Stimulated activated naive B cell treated with anti-CD40 and anti-IgM and Interleukin-4, amounts not matched to agents 10 μg/mL and 1 μg/mL and 100 μg/mL, for 72 hours (primary cell): Measurements from ENCODE around the gene PTPRN2.
"Not testable (repeated sequence)": the region's sequence is repeated elsewhere in the genome, so short reads cannot be mapped to it uniquely, and the experiment has no call there.

Experiments used
- ATAC-seq, 2 donors: fragments of 150-1000 bp; cut with Tn5 transposase; replicated peaks; 2 replicates each; pipeline ENCODE4 v1.10.0; 2021; ENCODE audit warnings: moderate library complexity in 1 of 2
- DNase-seq: peaks from one replicate; pipeline ENCODE4 v3.0.0; 2021
- H3K27ac Mint-ChIP-seq: one replicate; pipeline ENCODE4 v1.8.0; 2022; ENCODE audit warnings: mild to moderate bottlenecking, mixed read lengths
- H3K27me3 Mint-ChIP-seq, 2 donors: one replicate each; pipeline ENCODE4 v1.8.0; 2022; ENCODE audit warnings: mixed read lengths in 2 of 2
- H3K36me3 Mint-ChIP-seq, 2 donors: one replicate each; pipeline ENCODE4 v1.8.0; 2022; ENCODE audit warnings: mixed read lengths in 2 of 2, mild to moderate bottlenecking in 1 of 2
- H3K4me1 Mint-ChIP-seq, 2 donors: one replicate each; pipeline ENCODE4 v1.8.0; 2022; ENCODE audit warnings: mixed read lengths in 2 of 2, mild to moderate bottlenecking in 1 of 2
- H3K4me3 Mint-ChIP-seq, 2 donors: one replicate each; pipeline ENCODE4 v1.8.0; 2022; ENCODE audit warnings: mild to moderate bottlenecking in 2 of 2, mixed read lengths in 2 of 2, moderate library complexity in 1 of 2
- H3K9me3 Mint-ChIP-seq, 2 donors: one replicate each; pipeline ENCODE4 v1.8.0; 2022; ENCODE audit warnings: mixed read lengths in 2 of 2, mild to moderate bottlenecking in 1 of 2

The PTPRN2 gene

DNA sequence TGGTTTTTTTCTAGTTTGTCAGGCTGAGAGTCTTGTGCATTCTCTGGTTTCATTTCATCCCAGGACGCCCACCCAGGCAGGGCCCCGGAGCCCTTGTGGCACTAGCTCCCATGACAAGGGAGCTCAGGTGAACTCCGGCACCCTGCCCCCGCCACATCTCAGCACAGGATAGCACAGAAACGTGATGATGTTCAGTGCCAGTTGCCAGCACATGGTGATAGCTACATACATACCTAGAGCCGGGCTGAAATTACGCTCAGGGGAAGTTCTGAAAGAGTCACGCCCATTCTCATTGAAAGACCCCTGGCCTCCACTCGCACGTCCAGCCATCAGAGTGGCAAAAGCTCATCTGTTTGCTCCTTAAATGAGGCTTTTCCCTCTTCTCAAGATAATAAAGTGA lies 273.7 kb downstream of the PTPRN2 start:
- Mint-ChIP-seq H3K4me3 (no peak overlapping the region), H3K27me3 (peaks cover 0 to 5% of the 10 kb centered on the region in 2 donors), H3K9me3 (peaks cover 13 to 25% of the 10 kb centered on the region in 2 donors), H3K27ac (no peak overlapping the region), H3K4me1 (peaks cover 0 to 4% of the 10 kb centered on the region in 2 donors), H3K36me3 (peaks cover 0 to 3% of the 10 kb centered on the region in 2 donors)
- DNase-seq, result no peak
- ATAC-seq, result no peak

GRCh38 chr7:158312789-158313188 lies 274.8 kb downstream of the PTPRN2 start:
- Mint-ChIP-seq H3K4me1 (peaks cover 0 to 4% of the 10 kb centered on the region in 2 donors), H3K27ac (no peak overlapping the region), H3K27me3 (peaks cover 0 to 5% of the 10 kb centered on the region in 2 donors), H3K4me3 (no peak overlapping the region), H3K9me3 (peaks cover 18 to 25% of the 10 kb centered on the region in 2 donors), H3K36me3 (peaks cover 0 to 3% of the 10 kb centered on the region in 2 donors)
- DNase-seq (no peak), ATAC-seq (no peak)

DNA sequence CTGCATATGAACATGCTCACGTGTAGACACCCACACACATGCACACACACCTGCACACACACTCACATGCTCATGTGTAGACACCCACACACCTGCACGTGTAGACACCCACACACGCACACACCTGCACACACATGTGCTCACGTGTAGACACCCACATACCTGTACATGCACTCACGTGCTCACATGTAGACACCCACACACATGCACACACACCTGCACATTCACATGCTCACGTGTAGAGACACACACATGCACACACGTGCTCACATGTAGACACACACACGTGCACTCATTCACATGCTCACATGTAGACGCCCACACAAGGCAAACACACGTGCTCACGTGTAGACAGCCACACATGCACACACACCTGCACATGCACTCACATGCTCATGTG lies 275.8 kb downstream of the PTPRN2 start:
- H3K4me3 Mint-ChIP-seq, result no peak overlapping the region
- DNase-seq (no peak), ATAC-seq (no peak)
- H3K4me1 Mint-ChIP-seq, result no peaks in the 10 kb centered on the region
- no peak overlapping the region for H3K27ac Mint-ChIP-seq
- peaks cover 24 to 29% of the 10 kb centered on the region in 2 donors for H3K9me3 Mint-ChIP-seq
- peaks cover 0 to 4% of the 10 kb centered on the region in 2 donors for H3K27me3 Mint-ChIP-seq
- peaks cover 0 to 3% of the 10 kb centered on the region in 2 donors for H3K36me3 Mint-ChIP-seq

GRCh38 chr7:158310924-158311666 lies 276.5 kb downstream of the PTPRN2 start:
- Mint-ChIP-seq H3K4me1 (no peaks in the 10 kb centered on the region), H3K9me3 (peaks cover 28% of the 10 kb centered on the region in 2 donors), H3K4me3 (no peak overlapping the region), H3K27ac (no peak overlapping the region), H3K36me3 (peaks cover 0 to 7% of the 10 kb centered on the region in 2 donors), H3K27me3 (no peaks in the 10 kb centered on the region)
- DNase-seq (no peak), ATAC-seq (no peak)

DNA sequence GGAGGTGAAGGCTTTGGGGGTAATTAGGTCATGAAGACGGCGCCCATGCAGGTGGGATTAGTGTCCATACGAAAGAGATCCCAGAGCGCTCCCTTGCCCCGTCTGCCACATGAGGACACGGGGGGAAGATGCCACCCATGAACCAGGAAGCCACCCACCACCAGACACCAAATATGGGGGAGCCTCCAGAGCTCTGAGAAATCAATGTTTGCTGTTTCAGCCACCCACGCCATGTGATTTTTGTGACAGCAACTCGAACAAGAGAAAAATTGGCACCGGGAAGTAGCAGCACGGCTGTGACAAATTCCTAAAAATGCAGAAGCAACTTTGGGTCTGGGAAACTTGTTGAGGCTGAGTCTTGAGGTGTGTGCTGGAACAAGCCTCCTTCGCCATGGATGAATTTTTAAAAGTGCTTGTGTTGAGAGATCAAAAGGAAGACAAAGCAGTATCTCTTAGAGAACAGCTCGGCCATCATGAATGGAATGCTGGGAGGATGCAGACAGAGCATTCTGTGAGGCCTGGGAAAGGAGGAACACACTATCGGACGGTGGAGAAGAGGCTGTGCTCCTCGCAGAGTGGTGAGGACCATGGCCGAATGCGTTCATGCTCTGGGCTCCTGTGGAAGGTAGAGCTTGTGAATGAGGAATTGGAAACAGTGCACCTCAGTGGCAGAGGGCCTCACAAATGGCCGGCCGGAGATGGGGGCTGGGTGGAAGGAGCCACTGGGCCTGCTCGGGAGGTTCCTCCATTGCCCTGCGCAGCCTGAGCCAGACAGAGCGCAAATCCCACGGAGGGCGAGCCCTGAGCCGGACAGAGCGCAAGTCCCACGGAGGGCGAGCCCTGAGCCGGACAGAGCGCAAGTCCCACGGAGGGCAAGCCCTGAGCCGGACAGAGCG lies 277.5 kb downstream of the PTPRN2 start:
- no peak for ATAC-seq

GRCh38 chr7:158308001-158308400 lies 279.6 kb downstream of the PTPRN2 start:
- Mint-ChIP-seq H3K27ac (no peak overlapping the region), H3K4me1 (no peaks in the 10 kb centered on the region), H3K27me3 (no peaks in the 10 kb centered on the region), H3K36me3 (peaks cover 0 to 7% of the 10 kb centered on the region in 2 donors), H3K9me3 (peaks cover 25 to 30% of the 10 kb centered on the region in 2 donors), H3K4me3 (no peak overlapping the region)
- no peak for ATAC-seq
- DNase-seq, result no peak

More for the DNA sequence above, 277.5 kb downstream of the PTPRN2 start:
- Mint-ChIP-seq H3K9me3 (peaks cover 28 to 30% of the 10 kb centered on the region in 2 donors), H3K27me3 (no peaks in the 10 kb centered on the region), H3K4me3 (no peak overlapping the region), H3K36me3 (peaks cover 0 to 7% of the 10 kb centered on the region in 2 donors), H3K4me1 (no peaks in the 10 kb centered on the region), H3K27ac (no peak overlapping the region)
- no peak for DNase-seq

- DNase-seq, H3K4me1 Mint-ChIP-seq, H3K36me3 Mint-ChIP-seq, H3K4me3 Mint-ChIP-seq, ATAC-seq, H3K27me3 Mint-ChIP-seq, H3K27ac Mint-ChIP-seq: not testable (repeated sequence)
- peaks cover 10 to 17% of the 10 kb centered on the region in 2 donors for H3K9me3 Mint-ChIP-seq
Measured at GRCh38 chr7:158304072-158304471, 283.6 kb downstream of the PTPRN2 start.

- peaks cover 0 to 4% of the 10 kb centered on the region in 2 donors for H3K36me3 Mint-ChIP-seq
- H3K9me3 Mint-ChIP-seq, result peaks cover 10 to 16% of the 10 kb centered on the region in 2 donors
- no peaks in the 10 kb centered on the region for H3K27me3 Mint-ChIP-seq
- no peak overlapping the region for H3K4me3 Mint-ChIP-seq
- DNase-seq (no peak), ATAC-seq (no peak)
- H3K4me1 Mint-ChIP-seq, result no peaks in the 10 kb centered on the region
- H3K27ac Mint-ChIP-seq, result no peak overlapping the region
Measured at GRCh38 chr7:158303121-158303520, 284.5 kb downstream of the PTPRN2 start.

- H3K27ac Mint-ChIP-seq, result no peak overlapping the region
- ATAC-seq (no peak), DNase-seq (no peak)
- H3K36me3 Mint-ChIP-seq, result peaks cover 0 to 4% of the 10 kb centered on the region in 2 donors
- H3K4me1 Mint-ChIP-seq, result no peaks in the 10 kb centered on the region
- no peak overlapping the region for H3K4me3 Mint-ChIP-seq
- no peaks in the 10 kb centered on the region for H3K27me3 Mint-ChIP-seq
- peaks cover 7 to 10% of the 10 kb centered on the region in 2 donors for H3K9me3 Mint-ChIP-seq
Measured at GRCh38 chr7:158302274-158303070, 285.2 kb downstream of the PTPRN2 start.

DNA sequence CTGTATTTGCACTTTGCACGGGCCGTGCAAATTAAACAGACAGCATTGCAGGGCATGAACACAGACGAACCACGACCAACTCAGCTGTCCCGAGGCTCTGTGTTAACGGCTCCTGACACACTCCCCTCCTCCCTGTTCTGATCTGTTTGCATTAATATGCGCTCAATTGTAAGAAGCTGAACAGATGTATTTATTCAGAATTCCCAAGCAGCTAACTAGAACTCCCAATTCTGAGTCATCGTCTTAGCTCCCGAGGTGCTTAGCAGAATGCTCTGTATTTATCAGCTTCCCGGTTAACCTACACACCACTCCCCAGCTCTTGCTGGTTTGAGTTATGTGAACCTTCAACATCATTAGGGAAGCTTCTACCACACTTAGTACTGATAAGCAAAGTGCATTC lies 286.4 kb downstream of the PTPRN2 start:
- Mint-ChIP-seq H3K27me3 (no peaks in the 10 kb centered on the region), H3K4me3 (no peak overlapping the region), H3K9me3 (peaks cover 3% of the 10 kb centered on the region in 2 donors), H3K4me1 (no peaks in the 10 kb centered on the region), H3K36me3 (peaks cover 0 to 1% of the 10 kb centered on the region in 2 donors), H3K27ac (no peak overlapping the region)
- ATAC-seq (no peak), DNase-seq (no peak)

- Mint-ChIP-seq H3K36me3 (no peaks in the 10 kb centered on the region), H3K4me3 (no peak overlapping the region), H3K4me1 (no peaks in the 10 kb centered on the region), H3K27me3 (no peaks in the 10 kb centered on the region), H3K27ac (no peak overlapping the region), H3K9me3 (peaks cover 0 to 5% of the 10 kb centered on the region in 2 donors)
- ATAC-seq, result no peak
- no peak for DNase-seq
Measured at GRCh38 chr7:158300427-158300826, 287.2 kb downstream of the PTPRN2 start.

DNA sequence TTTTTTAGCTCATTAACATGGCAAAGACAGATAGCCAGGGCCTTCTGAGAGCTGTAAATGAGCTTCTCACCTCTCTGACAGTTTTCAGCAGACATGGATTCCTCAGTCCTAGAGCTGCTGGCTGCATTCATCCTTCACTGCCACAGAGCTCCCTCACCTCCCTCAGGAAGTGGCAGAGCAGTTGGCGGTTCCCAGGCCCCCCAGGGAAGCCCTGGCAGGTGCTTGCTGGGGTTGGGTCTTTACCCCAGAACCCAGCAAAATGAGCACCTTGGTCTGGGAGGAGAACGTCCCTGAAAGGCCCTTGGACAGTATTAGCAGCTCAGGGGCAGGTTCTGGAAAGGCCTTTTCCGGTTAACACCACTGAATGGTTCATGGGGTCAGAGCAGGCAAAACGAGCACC lies 288.0 kb downstream of the PTPRN2 start:
- peaks cover 5% of the 10 kb centered on the region in 2 donors for H3K9me3 Mint-ChIP-seq
- ATAC-seq (no peak), DNase-seq (no peak)
- no peaks in the 10 kb centered on the region for H3K27me3 Mint-ChIP-seq
- no peak overlapping the region for H3K4me3 Mint-ChIP-seq
- no peaks in the 10 kb centered on the region for H3K36me3 Mint-ChIP-seq
- no peak overlapping the region for H3K27ac Mint-ChIP-seq
- no peaks in the 10 kb centered on the region for H3K4me1 Mint-ChIP-seq

GRCh38 chr7:158296798-158297104 lies 290.9 kb downstream of the PTPRN2 start:
- H3K9me3 Mint-ChIP-seq, result peaks cover 5% of the 10 kb centered on the region in 2 donors
- no peaks in the 10 kb centered on the region for H3K4me1 Mint-ChIP-seq
- DNase-seq (no peak), ATAC-seq (no peak)
- H3K4me3 Mint-ChIP-seq, result no peak overlapping the region
- no peaks in the 10 kb centered on the region for H3K27me3 Mint-ChIP-seq
- no peaks in the 10 kb centered on the region for H3K36me3 Mint-ChIP-seq
- no peak overlapping the region for H3K27ac Mint-ChIP-seq
